H1 (cell line): Measurements from ENCODE around the gene SHC3. TPM values are rescaled to one million over a fixed set of nuclear protein-coding genes. Genes with fewer than 3 reads are reported as not detected.

Experiments used
- CTCF ChIA-PET: fragments of 300-600 bp; sonication (Branson Sonifier 250); formaldehyde crosslinking; loops from one replicate; lab custom pipeline; 2021; ENCODE audit not compliant: partially characterized antibody; lab: Charles Lee
- POLR2A ChIA-PET: fragments of 300-600 bp; sonication (Branson Sonifier 250); formaldehyde crosslinking; loops from one replicate; lab custom pipeline; 2021; ENCODE audit warnings: inconsistent platforms; ENCODE audit not compliant: partially characterized antibody; lab: Charles Lee
- DNase-seq, 2 experiments: peaks; one replicate each; pipeline versions ENCODE4 v3.0.0 to v3.0.0-alpha.2; 2010 to 2022; ENCODE audit warnings: low spot score in 2 of 2, low read depth in 1 of 2, mixed read lengths in 1 of 2
- FAIRE-seq: peaks from 2 replicates; lab custom pipeline; 2011; peaks lifted over from hg19 to GRCh38; lab: Jason Lieb, UNC
- H2AFZ ChIP-seq: 2 replicates; pipeline ENCODE4 v1.8.1; 2012; ENCODE audit warnings: low read length, inconsistent platforms
- H2AK5ac ChIP-seq: 2 replicates; pipeline ENCODE4 v1.6.1; 2013; ENCODE audit warnings: low read depth, low read length
- H2BK120ac ChIP-seq: replicated peaks from 2 replicates; pipeline ENCODE3; 2013; ENCODE audit warnings: low read depth, low read length, inconsistent platforms
- H2BK12ac ChIP-seq: 2 replicates; pipeline ENCODE4 v1.6.1; 2013; ENCODE audit warnings: low read depth, low read length
- H2BK15ac ChIP-seq: 2 replicates; pipeline ENCODE4 v1.6.1; 2013; ENCODE audit warnings: low read length
- H2BK20ac ChIP-seq: 2 replicates; pipeline ENCODE4 v1.6.1; 2013; ENCODE audit warnings: low read length
- H2BK5ac ChIP-seq: 2 replicates; pipeline ENCODE4 v1.6.1; 2013; ENCODE audit warnings: low read depth, low read length
- H3K14ac ChIP-seq: 2 replicates; pipeline ENCODE4 v1.6.1; 2013; ENCODE audit warnings: inconsistent platforms; ENCODE audit not compliant: insufficient read length
- H3K18ac ChIP-seq: 2 replicates; pipeline ENCODE4 v1.6.1; 2013; ENCODE audit warnings: low read length; ENCODE audit errors: extremely low read depth
- H3K23ac ChIP-seq: 2 replicates; pipeline ENCODE4 v1.6.1; 2013; ENCODE audit warnings: inconsistent platforms; ENCODE audit not compliant: insufficient read length
- H3K23me2 ChIP-seq: 2 replicates; pipeline ENCODE4 v1.6.1; 2013; ENCODE audit warnings: low read depth, low read length
- H3K27ac ChIP-seq: 2 replicates; pipeline ENCODE4 v1.6.1; 2011; ENCODE audit warnings: low read depth, low read length, inconsistent platforms
- H3K27me3 ChIP-seq, 4 experiments: replicated peaks in 1 of 4; 1 replicate in 1 of 4; 2 replicates in 3 of 4; pipeline versions ENCODE4 v1.6.1 to v1.8.1; 2011 to 2013; ENCODE audit warnings: low read length in 3 of 4, mild to moderate bottlenecking in 3 of 4, inconsistent platforms in 2 of 4, mixed read lengths in 2 of 4, moderate library complexity in 1 of 4; ENCODE audit not compliant: control insufficient read depth in 3 of 4, insufficient read depth in 3 of 4; ENCODE audit errors: extremely low read depth in 1 of 4
- H3K36me3 ChIP-seq, 4 experiments: 2 replicates each; pipeline versions ENCODE4 v1.6.1 to v1.8.1; 2011 to 2013; ENCODE audit warnings: mild to moderate bottlenecking in 4 of 4, low read length in 3 of 4, moderate library complexity in 2 of 4, control low read depth in 1 of 4, inconsistent platforms in 1 of 4; ENCODE audit not compliant: insufficient read depth in 4 of 4, control insufficient read depth in 2 of 4
- H3K4ac ChIP-seq: replicated peaks from 2 replicates; pipeline ENCODE3; 2013; ENCODE audit warnings: low read length, low read depth, mixed read lengths, inconsistent platforms; ENCODE audit not compliant: insufficient read length
- H3K4me1 ChIP-seq, 4 experiments: replicated peaks in 1 of 4; 1 replicate in 1 of 4; 2 replicates in 3 of 4; pipeline versions ENCODE4 v1.6.1 to v1.8.1; 2011 to 2013; ENCODE audit warnings: low read length in 3 of 4, inconsistent platforms in 2 of 4, mixed read lengths in 1 of 4; ENCODE audit not compliant: insufficient read depth in 4 of 4, control insufficient read depth in 3 of 4
- H3K4me2 ChIP-seq, 2 experiments: 2 replicates each; pipeline versions ENCODE4 v1.6.1 to v1.8.1; 2011 to 2013; ENCODE audit warnings: low read depth in 2 of 2, low read length in 2 of 2, control low read depth in 1 of 2, inconsistent platforms in 1 of 2, mild to moderate bottlenecking in 1 of 2; ENCODE audit not compliant: insufficient read depth in 1 of 2
- H3K4me3 ChIP-seq, 4 experiments: fragments of 200-600, 300-600 bp in 1 of 4; sonication (generic), shearing (Covaris generic), sonication (Bioruptor Twin) in 1 of 4; 2 replicates each; pipeline versions ENCODE4 v1.5.1 to v1.8.1; 2011 to 2016; ENCODE audit warnings: low read length in 4 of 4, low read depth in 3 of 4, control low read depth in 2 of 4, inconsistent platforms in 2 of 4, mild to moderate bottlenecking in 2 of 4, mixed read lengths in 1 of 4, moderate library complexity in 1 of 4; ENCODE audit not compliant: insufficient read depth in 2 of 4; ENCODE audit errors: extremely low read depth in 1 of 4
- H3K56ac ChIP-seq: replicated peaks from 2 replicates; pipeline ENCODE3; 2013; ENCODE audit warnings: low read depth, mild to moderate bottlenecking, mixed read lengths, low read length, inconsistent platforms; ENCODE audit not compliant: insufficient read length
- H3K79me1 ChIP-seq: 2 replicates; pipeline ENCODE4 v1.6.1; 2013; ENCODE audit warnings: low read depth, low read length, control low read depth
- H3K79me2 ChIP-seq, 2 experiments: 2 replicates each; pipeline versions ENCODE4 v1.6.1 to v1.8.1; 2012 to 2013; ENCODE audit warnings: low read length in 2 of 2, mild to moderate bottlenecking in 2 of 2, inconsistent platforms in 1 of 2; ENCODE audit not compliant: insufficient read depth in 2 of 2, control insufficient read depth in 1 of 2
- H3K9ac ChIP-seq, 4 experiments: replicated peaks in 1 of 4; 1 replicate in 1 of 4; 2 replicates in 3 of 4; pipeline versions ENCODE4 v1.6.1 to v1.8.1; 2011 to 2013; ENCODE audit warnings: low read depth in 3 of 4, low read length in 3 of 4, control low read depth in 2 of 4, mild to moderate bottlenecking in 2 of 4, moderate library complexity in 2 of 4, inconsistent platforms in 1 of 4; ENCODE audit errors: extremely low read depth in 1 of 4
- H3K9me3 ChIP-seq, 2 experiments: 2 replicates each; pipeline versions ENCODE4 v1.6.1 to v1.8.1; 2012 to 2013; ENCODE audit warnings: mild to moderate bottlenecking in 2 of 2, moderate library complexity in 2 of 2, control low read depth in 1 of 2, inconsistent platforms in 1 of 2, low read depth in 1 of 2, low read length in 1 of 2, mixed read lengths in 1 of 2; ENCODE audit not compliant: insufficient read depth in 2 of 2
- H4K20me1 ChIP-seq, 2 experiments: replicated peaks in 1 of 2; 2 replicates each; pipeline versions ENCODE3 to v1.8.1; 2011 to 2013; ENCODE audit warnings: inconsistent platforms in 2 of 2, low read length in 2 of 2, mild to moderate bottlenecking in 1 of 2; ENCODE audit not compliant: insufficient read depth in 2 of 2, control insufficient read depth in 1 of 2
- H4K5ac ChIP-seq: 2 replicates; pipeline ENCODE4 v1.6.1; 2013; ENCODE audit warnings: low read length, low read depth, mixed read lengths, inconsistent platforms; ENCODE audit not compliant: insufficient read length
- H4K8ac ChIP-seq: 2 replicates; pipeline ENCODE4 v1.8.0; 2013; ENCODE audit warnings: mild to moderate bottlenecking, moderate library complexity, low read length, inconsistent platforms; ENCODE audit not compliant: insufficient read depth; ENCODE audit errors: extremely low read depth
- H4K91ac ChIP-seq: replicated peaks from 2 replicates; pipeline ENCODE3; 2013; ENCODE audit warnings: low read length, mixed read lengths, inconsistent platforms; ENCODE audit not compliant: insufficient read length
- ASH2L ChIP-seq: fragments of 200-600, 300-600 bp; sonication (generic); IDR thresholded peaks from one replicate; pipeline ENCODE4 v1.7.1; 2017; ENCODE audit warnings: low read length
- BCL11A ChIP-seq, 2 experiments: IDR thresholded peaks; one replicate each; pipeline ENCODE4 v1.6.1; 2011; ENCODE audit warnings: low read depth in 2 of 2, low read length in 2 of 2, mild to moderate bottlenecking in 2 of 2
- CBX8 ChIP-seq: fragments of 300-800, 300-1000 bp; sonication (generic); IDR thresholded peaks from 2 replicates; pipeline ENCODE4 v1.7.1; 2016; ENCODE audit warnings: low read depth, low read length, borderline replicate concordance
- GABPA ChIP-seq: IDR thresholded peaks from 2 replicates; pipeline ENCODE4 v1.6.1; 2011; ENCODE audit warnings: mild to moderate bottlenecking, low read length, moderate library complexity, borderline replicate concordance; ENCODE audit not compliant: insufficient read depth
- GTF2F1 ChIP-seq: IDR thresholded peaks from 2 replicates; pipeline ENCODE4 v1.6.1; 2012; ENCODE audit warnings: low read depth, low read length, improper control_type of control experiment, borderline replicate concordance
- JUND ChIP-seq: IDR thresholded peaks from 2 replicates; pipeline ENCODE4 v1.6.1; 2011; ENCODE audit warnings: mild to moderate bottlenecking, improper control_type of control experiment, low read length
- RBBP5 ChIP-seq: IDR thresholded peaks from 2 replicates; pipeline ENCODE4 v1.7.1; 2012; ENCODE audit warnings: low read depth, mild to moderate bottlenecking, inconsistent platforms, low read length, moderate library complexity, borderline replicate concordance
- SP4 ChIP-seq: IDR thresholded peaks from 2 replicates; pipeline ENCODE4 v1.6.1; 2012; ENCODE audit warnings: low read length, inconsistent platforms
- SUZ12 ChIP-seq: fragments of 200-600 bp; sonication (generic); IDR thresholded peaks from 2 replicates; pipeline ENCODE4 v1.6.1; 2012; ENCODE audit warnings: mild to moderate bottlenecking, inconsistent platforms, low read length, moderate library complexity, mixed read lengths
- YY1 ChIP-seq: IDR thresholded peaks from 2 replicates; pipeline ENCODE4 v1.6.1; 2011; ENCODE audit warnings: low read depth, mild to moderate bottlenecking, low read length
- WGBS, 2 experiments: shearing (Covaris generic) in 1 of 2; methylation state at CpG; one replicate each; pipeline versions ENCODE4 v1.1.6 to v1.1.7; 2013 to 2015; ENCODE audit warnings: low lambda C conversion rate in 2 of 2, mixed read lengths in 2 of 2, inconsistent platforms in 1 of 2, low coverage in 1 of 2, missing lambda C conversion rate in 1 of 2; ENCODE audit not compliant: insufficient replicate concordance in 2 of 2, insufficient coverage in 1 of 2, insufficient read length in 1 of 2; ENCODE audit errors: extremely low coverage in 1 of 2, missing lambda C conversion rate in 1 of 2; 5-methylcytosine and 5-hydroxymethylcytosine counted together
- polyA plus RNA-seq, 7 experiments: library from polyadenylated mRNA; depleted of rRNA in 3 of 7; stranded (reverse) in 5 of 7; unstranded in 2 of 7; fragments of >200 nt in 5 of 7; fragments of 200-250 nt in 2 of 7; gene quantifications; 1 replicate in 5 of 7; 2 replicates in 1 of 7; 4 replicates in 1 of 7; pipeline versions ENCODE4 v1.2.1 to v1.2.3, GENCODE V29; 2011 to 2013; ENCODE audit warnings: missing spikeins in 2 of 7, mixed read lengths in 2 of 7
- total RNA-seq: library from RNA; stranded (reverse); fragmentation: NEBNext Ultra II Directional; extraction: Animal tissue kit (Norgen Biotek cat#: 25700); gene quantifications from 2 replicates; pipeline ENCODE4 v1.2.1, GENCODE V29; 2021

SHC3 gene
- total and polyA plus RNA-seq, 2 of the 8 experiments (the other 6 are each of a cell fraction or from before 2014, with no cell fraction given), result 1.4 to 7.1 TPM

GRCh38 chr9:89122949-89123348, 55.7 kb downstream of the SHC3 start:
- no peak for DNase-seq
- Histone ChIP-seq H3K4me1 (no peaks in the 10 kb centered on the region), H2BK5ac (no peak overlapping the region), H3K4me3 (no peak overlapping the region), H2BK12ac (no peak overlapping the region), H3K18ac (no peak overlapping the region), H3K9ac (no peak overlapping the region), H3K23me2 (no peaks in the 10 kb centered on the region), H2BK15ac (no peak overlapping the region), H3K23ac (no peak overlapping the region), H3K14ac (no peak overlapping the region), H4K8ac (no peak overlapping the region), H2BK20ac (no peak overlapping the region), H3K27ac (no peak overlapping the region), H3K36me3 (no peaks in the 10 kb centered on the region), H2AK5ac (no peak overlapping the region), H3K27me3 (no peaks in the 10 kb centered on the region), H3K9me3 (peaks cover 8% of the 10 kb centered on the region in 2 experiments; a peak in 2 of 4 replicates), H4K91ac (no peak overlapping the region), H4K5ac (no peak overlapping the region), H3K79me2 (no peaks in the 10 kb centered on the region), H3K56ac (no peak overlapping the region), H3K4me2 (no peak overlapping the region), H2BK120ac (no peak overlapping the region), H3K4ac (no peak overlapping the region), H3K79me1 (no peaks in the 10 kb centered on the region), H2AFZ (no peak overlapping the region), H4K20me1 (no peaks in the 10 kb centered on the region)
- 92% methylated on average over 2 of the region's 2 CpGs; no CpG with 5 or more reads in 1 of the 2 experiments for WGBS, 2 experiments
- no peak for TF ChIP-seq YY1
- no peak for TF ChIP-seq SP4
- no peak for TF ChIP-seq CBX8
- no peak for TF ChIP-seq SUZ12
- TF ChIP-seq GTF2F1, result no peak
- no peak for TF ChIP-seq RBBP5
- no peak for TF ChIP-seq JUND
- TF ChIP-seq ASH2L, result no peak
- TF ChIP-seq GABPA, result no peak
- no peak for TF ChIP-seq BCL11A (IDR thresholded peaks at IDR 0.05; ENCODE audit: low read depth in 2 of 2, low read length in 2 of 2)
- ChIA-PET CTCF (no interaction called here), POLR2A (no interaction called here)
- no peak for FAIRE-seq
